ENCODE measurements around the gene IL17RE. TPM values are rescaled to one million over a fixed set of nuclear protein-coding genes. Genes with fewer than 3 reads are reported as not detected.

Gene IL17RE
- total RNA-seq, 1 donor from 2014 or later = under 0.01 TPM

DNA sequence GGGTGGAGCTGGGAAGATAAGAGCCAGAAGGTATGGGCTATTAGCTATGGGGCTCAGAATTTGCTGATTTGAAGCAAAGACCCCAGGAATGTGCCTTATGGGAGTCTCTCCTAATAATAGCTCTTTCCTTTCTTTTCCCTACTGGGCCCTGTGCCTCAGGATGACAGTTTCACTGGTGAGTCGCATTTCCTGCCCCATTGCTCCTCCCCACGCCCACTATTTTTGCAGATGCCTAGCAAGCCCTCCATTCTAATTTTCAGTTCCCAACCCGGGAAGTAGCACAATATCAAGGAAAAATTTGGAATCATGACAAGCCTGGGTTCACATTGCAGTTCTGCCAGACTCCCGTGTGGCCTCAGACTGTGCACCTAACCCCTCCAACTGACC, 583 bp downstream of the IL17RE start:
- DNase-seq (ENCODE audit: low read depth in 2 of 2) = peak in 1 of 2 donors; percentile 44

- DNase-seq (ENCODE audit: low read depth in 2 of 2) = no peak
Observed at GRCh38 chr3:9903904-9904303, 1.3 kb downstream of the IL17RE start.

DNA sequence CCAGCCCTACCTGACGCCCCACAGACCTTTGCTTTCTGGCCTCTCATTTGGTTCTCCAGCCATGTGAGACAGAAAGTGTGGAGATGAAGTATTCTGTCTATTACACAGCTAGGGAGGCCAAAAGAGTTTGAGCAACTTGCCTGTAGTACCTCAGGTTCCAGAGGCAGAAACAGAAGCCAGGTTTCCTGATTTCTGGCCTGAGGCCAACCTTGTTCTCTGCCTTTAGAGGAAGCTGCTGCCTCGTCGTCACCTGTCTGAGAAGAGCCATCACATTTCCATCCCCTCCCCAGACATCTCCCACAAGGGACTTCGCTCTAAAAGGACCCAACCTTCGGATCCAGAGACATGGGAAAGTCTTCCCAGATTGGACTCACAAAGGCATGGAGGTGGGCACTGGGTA, 3.8 kb downstream of the IL17RE start:
- DNase-seq (ENCODE audit: low read depth in 2 of 2) = no peak

- DNase-seq (ENCODE audit: low read depth in 2 of 2) = no peak
Observed at GRCh38 chr3:9908286-9908685, 5.6 kb downstream of the IL17RE start.

GRCh38 chr3:9909221-9910013, 6.8 kb downstream of the IL17RE start:
- DNase-seq (ENCODE audit: low read depth in 2 of 2) = no peak

DNA sequence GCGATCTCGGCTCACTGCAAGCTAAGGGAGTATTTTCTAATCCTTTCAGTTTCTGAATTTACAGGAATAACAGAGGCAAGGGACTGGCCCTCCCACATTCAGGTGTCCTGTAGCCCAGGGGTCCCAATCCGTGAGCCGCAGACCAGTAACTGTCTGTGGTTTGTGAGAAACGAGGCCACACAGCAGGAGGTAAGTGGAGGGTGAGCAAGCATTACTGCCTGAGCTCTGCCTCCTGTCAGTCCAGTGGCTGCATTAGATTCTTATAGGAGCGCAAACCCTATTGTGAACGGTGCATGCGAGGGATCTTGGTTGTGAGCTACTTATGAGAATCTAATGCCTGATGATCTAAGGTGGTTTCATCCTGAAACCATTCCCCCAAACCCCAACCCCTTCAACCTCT, 9.2 kb downstream of the IL17RE start:
- DNase-seq (ENCODE audit: low read depth in 2 of 2) = no peak

DNA sequence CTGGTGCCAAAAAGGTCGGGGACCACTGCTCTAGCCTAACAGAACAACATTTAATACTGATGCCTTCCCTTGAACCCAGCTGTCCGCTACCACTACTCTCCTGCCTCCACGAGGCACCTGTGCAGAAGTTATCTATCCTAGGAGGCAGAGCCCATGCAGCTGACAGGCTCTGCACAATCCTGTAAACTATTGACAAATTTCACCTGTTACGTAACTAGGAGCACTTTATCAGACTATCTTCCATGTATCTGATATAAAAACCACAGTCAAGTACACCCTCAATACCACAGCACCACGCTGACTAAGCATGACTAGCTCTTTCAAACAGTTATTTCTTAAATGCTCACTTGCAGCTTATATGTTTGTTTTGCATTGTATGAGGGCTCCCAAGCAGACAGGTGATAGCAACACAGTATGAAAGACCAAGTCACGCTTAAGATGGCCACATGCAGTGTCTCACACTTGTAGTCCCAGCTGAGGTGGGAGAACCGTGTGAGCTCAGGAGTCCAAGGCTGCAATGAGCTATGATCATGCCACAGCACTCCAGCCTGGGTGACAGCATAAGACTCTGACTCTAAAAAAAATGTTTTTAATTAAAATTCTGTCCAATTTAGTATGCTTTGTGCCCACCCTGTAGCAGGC, 9.8 kb downstream of the IL17RE start:
- DNase-seq (ENCODE audit: low read depth in 2 of 2) = no peak

- DNase-seq (ENCODE audit: low read depth in 2 of 2) = no peak
Observed at GRCh38 chr3:9913601-9914000, 11.0 kb downstream of the IL17RE start.

DNA sequence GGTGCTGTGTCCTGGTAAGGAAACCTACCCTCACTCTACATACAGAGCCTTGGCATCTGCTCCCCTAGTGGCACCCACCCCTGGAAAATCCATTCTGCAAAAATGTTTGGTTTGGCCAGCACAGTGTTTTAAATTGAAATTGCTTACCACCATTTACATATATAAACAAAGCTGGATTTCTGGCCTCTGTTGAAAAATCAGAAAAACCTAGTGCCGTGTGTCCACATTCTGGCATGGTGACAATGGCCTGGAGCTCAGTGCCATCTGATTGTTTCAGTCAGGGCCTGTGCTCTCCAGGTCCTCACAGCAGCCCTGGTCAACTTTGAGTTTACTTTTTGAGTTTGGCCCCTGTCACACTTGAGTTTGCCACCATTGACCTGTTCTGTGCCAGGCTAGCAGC, 11.4 kb downstream of the IL17RE start:
- DNase-seq (ENCODE audit: low read depth in 2 of 2) = peak in 1 of 2 donors; percentile 52

- no peak for DNase-seq (ENCODE audit: low read depth in 2 of 2)
Observed at GRCh38 chr3:9914559-9915253, 12.1 kb downstream of the IL17RE start.

DNA sequence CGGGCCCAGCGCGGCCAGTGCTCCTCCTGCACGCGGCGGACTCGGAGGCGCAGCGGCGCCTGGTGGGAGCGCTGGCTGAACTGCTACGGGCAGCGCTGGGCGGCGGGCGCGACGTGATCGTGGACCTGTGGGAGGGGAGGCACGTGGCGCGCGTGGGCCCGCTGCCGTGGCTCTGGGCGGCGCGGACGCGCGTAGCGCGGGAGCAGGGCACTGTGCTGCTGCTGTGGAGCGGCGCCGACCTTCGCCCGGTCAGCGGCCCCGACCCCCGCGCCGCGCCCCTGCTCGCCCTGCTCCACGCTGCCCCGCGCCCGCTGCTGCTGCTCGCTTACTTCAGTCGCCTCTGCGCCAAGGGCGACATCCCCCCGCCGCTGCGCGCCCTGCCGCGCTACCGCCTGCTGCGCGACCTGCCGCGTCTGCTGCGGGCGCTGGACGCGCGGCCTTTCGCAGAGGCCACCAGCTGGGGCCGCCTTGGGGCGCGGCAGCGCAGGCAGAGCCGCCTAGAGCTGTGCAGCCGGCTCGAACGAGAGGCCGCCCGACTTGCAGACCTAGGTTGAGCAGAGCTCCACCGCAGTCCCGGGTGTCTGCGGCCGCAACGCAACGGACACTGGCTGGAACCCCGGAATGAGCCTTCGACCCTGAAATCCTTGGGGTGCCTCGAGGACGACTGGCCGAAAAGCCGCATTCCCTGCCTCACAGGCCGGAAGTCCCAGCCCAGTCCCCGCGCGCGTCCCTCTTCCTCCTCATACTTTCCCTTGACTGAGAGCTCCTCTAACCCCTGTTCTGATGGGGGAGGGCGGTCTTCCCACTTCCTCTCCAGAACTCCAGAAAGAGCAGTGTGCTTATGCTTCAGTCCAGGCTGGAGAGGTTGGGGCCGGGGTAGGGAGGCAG, 12.8 kb downstream of the IL17RE start:
- peak; percentile 72 to 74 for DNase-seq (ENCODE audit: low read depth in 2 of 2)

GRCh38 chr3:9916346-9916733, 13.7 kb downstream of the IL17RE start:
- DNase-seq (ENCODE audit: low read depth in 2 of 2) = peak in 1 of 2 donors; percentile 24

DNA sequence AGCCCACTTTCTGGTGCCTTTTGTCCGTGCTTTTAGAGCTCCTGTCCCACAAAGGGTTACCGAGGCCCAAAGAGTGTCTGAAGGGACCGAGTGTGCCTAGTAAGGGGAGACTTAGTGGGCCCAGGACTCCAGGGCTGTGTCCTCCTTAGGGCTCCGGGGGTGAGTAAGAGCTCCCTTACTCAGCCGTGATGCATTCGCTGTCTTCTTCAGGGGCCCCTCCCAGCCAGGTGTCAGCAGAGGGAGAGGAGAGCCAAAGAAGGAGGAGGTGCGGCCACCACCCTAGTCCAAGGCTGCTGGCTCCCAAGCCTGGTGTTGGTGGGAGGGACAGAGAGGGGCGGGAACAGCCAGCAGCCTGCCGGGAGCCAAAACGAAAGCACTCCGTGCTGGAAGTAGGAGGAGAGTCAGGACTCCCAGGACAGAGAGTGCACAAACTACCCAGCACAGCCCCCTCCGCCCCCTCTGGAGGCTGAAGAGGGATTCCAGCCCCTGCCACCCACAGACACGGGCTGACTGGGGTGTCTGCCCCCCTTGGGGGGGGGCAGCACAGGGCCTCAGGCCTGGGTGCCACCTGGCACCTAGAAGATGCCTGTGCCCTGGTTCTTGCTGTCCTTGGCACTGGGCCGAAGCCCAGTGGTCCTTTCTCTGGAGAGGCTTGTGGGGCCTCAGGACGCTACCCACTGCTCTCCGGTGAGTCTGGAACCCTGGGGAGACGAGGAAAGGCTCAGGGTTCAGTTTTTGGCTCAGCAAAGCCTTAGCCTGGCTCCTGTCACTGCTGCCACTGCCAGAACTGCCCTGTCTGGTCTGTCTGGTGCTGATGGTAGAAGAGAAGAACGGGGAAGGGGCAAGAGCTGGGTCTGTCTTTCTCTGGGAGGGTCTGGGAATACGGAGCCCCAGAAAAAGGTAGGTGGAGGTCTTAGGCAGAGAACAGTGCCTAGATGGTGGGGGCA, 14.4 kb downstream of the IL17RE start, which contains the start of gene IL17RC:
Gene IL17RC, plus strand, starts transcription at position 365 of the 947 bp plus-strand sequence. Its CDS starts 218 bp downstream, at position 583.
- DNase-seq (ENCODE audit: low read depth in 2 of 2) = peak; percentile 81 to 82

DNA sequence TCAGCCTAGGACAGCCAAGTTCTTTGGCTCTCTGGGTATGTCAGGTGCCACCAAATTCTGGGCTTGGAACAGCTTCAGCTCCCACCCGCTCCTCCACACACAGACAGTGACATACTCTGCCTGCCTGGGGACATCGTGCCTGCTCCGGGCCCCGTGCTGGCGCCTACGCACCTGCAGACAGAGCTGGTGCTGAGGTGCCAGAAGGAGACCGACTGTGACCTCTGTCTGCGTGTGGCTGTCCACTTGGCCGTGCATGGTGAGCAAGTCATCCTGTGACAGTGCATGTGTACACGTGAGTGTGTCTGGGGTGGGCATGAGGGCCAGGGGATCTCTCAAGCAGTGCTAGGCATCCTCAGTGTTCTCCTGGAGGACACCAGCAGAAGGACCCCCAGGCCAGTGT, 15.2 kb downstream of the IL17RE start:
- no peak for DNase-seq (ENCODE audit: low read depth in 2 of 2)

DNA sequence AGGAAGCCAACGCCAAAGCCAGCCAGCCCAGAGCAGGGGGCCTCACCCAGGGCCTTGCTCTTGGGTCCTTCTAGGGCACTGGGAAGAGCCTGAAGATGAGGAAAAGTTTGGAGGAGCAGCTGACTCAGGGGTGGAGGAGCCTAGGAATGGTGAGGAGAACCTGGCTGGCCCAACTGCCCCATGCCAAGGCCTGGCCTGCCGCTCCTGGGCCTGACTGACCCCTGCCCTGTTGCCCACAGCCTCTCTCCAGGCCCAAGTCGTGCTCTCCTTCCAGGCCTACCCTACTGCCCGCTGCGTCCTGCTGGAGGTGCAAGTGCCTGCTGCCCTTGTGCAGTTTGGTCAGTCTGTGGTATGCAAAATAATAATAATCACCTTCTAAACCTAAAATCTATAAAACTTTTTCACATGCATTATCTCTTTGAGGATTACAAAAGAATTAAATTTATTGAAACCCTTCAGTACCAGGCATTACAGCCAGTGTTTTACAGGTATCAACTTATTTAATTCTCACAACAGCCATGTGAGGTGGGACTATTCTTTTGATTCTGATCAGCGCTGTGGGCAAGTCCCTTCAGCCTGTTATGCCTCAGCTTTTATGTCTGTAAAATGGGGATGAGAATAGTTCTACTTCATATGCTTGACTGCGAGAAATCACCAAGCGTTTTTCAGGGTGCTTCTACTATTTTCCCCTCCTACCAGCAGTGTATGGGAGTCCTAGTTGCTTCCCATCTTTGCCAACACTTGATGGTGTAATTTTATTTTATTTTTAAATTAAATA, 15.8 kb downstream of the IL17RE start:
- no peak for DNase-seq (ENCODE audit: low read depth in 2 of 2)

DNA sequence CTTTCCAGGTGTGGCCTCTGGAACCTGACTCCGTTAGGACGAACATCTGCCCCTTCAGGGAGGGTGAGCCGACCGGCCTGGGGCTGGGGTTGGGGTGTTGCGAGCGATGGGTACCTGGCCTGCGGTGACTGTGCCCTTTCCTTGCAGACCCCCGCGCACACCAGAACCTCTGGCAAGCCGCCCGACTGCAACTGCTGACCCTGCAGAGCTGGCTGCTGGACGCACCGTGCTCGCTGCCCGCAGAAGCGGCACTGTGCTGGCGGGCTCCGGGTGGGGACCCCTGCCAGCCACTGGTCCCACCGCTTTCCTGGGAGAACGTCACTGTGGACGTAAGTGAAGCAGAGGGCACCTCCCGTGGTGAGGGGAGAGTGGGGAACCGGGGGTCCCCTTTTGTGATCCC, 25.5 kb downstream of the IL17RE start:
- no peak for DNase-seq (ENCODE audit: low read depth in 2 of 2)

- peak in 1 of 2 donors; percentile 27 for DNase-seq (ENCODE audit: low read depth in 2 of 2)
Observed at GRCh38 chr3:9930804-9931418, 28.3 kb downstream of the IL17RE start.

- no peak for DNase-seq (ENCODE audit: low read depth in 2 of 2)
Observed at GRCh38 chr3:9932535-9932842, 29.8 kb downstream of the IL17RE start.

Data from lung microvascular endothelial cell (primary cell).